Nephron (organoid): Measurements from ENCODE around the gene PWP2.
"Not testable (repeated sequence)": the region's sequence is repeated elsewhere in the genome, so short reads cannot be mapped to it uniquely, and the experiment has no call there.

Experiments
- H3K27ac Mint-ChIP-seq, 3 experiments: 2 replicates each; pipeline ENCODE4 v1.8.0; 2020; ENCODE audit warnings: mixed read lengths in 3 of 3, mild to moderate bottlenecking in 2 of 3, moderate library complexity in 1 of 3
- H3K27me3 Mint-ChIP-seq: 2 replicates; pipeline ENCODE4 v1.8.0; 2021; ENCODE audit warnings: low read depth, mild to moderate bottlenecking, moderate library complexity, mixed read lengths
- H3K36me3 Mint-ChIP-seq: 2 replicates; pipeline ENCODE4 v1.8.0; 2020; ENCODE audit warnings: low read depth, mixed read lengths
- H3K4me1 Mint-ChIP-seq: 2 replicates; pipeline ENCODE4 v1.8.0; 2020; ENCODE audit warnings: mixed read lengths
- H3K4me3 Mint-ChIP-seq, 3 experiments: 2 replicates each; pipeline ENCODE4 v1.8.0; 2020; ENCODE audit warnings: mild to moderate bottlenecking in 3 of 3, mixed read lengths in 3 of 3, moderate library complexity in 2 of 3
- H3K9me3 Mint-ChIP-seq: 2 replicates; pipeline ENCODE4 v1.8.0; 2020; ENCODE audit warnings: mixed read lengths
- TF ChIP-seq, protein P1 (sequence below), 3 experiments: fragments of 200-600 bp; sonication (generic); IDR thresholded peaks; one replicate each; pipeline ENCODE4 v1.5.0; 2021; ENCODE audit warnings: antibody characterized with exemption in 3 of 3; ENCODE audit not compliant: unreplicated experiment in 3 of 3

Gene PWP2

DNA sequence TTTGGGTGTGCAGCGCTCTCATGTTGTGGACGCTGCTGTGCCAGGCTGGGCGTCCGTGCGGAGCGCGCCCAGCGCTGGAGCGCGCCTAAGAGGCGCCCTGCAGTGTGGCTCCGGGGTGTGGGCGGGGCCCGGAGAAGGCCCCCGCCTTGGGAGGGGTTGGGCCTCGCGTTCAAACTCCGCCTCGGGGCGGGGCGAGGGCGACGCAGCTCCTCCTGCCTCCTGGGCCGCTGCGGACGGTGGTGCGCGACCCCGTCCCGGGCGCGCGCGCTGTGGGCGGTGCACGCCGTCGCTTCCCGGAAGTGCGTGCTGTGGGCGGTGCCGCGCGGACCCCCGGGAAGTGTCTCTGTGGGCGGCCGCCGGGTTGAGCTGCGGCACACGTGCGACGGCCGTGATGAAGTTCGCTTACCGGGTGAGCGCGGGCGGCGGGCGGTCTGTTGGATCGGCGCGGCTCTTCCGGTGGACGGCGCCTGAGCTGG is at the start of gene PWP2:
Gene PWP2, plus strand, starts transcription at position 374 of the 476 bp plus-strand sequence. Its CDS starts 18 bp downstream, at position 392.
- not testable (repeated sequence) for H3K27ac Mint-ChIP-seq, H3K9me3 Mint-ChIP-seq, H3K27me3 Mint-ChIP-seq, H3K4me1 Mint-ChIP-seq, H3K36me3 Mint-ChIP-seq
- peak within 1 kb of the TSS in 1 of 3 experiments; percentile 32 for H3K4me3 Mint-ChIP-seq

GRCh38 chr21:44057960-44058651 is 49.1 kb upstream of the PWP2 start:
- Mint-ChIP-seq H3K4me3 (no peak overlapping the region), H3K36me3 (peaks cover 38% of the 10 kb centered on the region), H3K27ac (peak overlapping the region in 2 of 3 experiments; percentile 30 to 40), H3K9me3 (no peaks in the 10 kb centered on the region), H3K4me1 (peaks cover 16% of the 10 kb centered on the region), H3K27me3 (no peaks in the 10 kb centered on the region)
- TF ChIP-seq, protein P1, sequence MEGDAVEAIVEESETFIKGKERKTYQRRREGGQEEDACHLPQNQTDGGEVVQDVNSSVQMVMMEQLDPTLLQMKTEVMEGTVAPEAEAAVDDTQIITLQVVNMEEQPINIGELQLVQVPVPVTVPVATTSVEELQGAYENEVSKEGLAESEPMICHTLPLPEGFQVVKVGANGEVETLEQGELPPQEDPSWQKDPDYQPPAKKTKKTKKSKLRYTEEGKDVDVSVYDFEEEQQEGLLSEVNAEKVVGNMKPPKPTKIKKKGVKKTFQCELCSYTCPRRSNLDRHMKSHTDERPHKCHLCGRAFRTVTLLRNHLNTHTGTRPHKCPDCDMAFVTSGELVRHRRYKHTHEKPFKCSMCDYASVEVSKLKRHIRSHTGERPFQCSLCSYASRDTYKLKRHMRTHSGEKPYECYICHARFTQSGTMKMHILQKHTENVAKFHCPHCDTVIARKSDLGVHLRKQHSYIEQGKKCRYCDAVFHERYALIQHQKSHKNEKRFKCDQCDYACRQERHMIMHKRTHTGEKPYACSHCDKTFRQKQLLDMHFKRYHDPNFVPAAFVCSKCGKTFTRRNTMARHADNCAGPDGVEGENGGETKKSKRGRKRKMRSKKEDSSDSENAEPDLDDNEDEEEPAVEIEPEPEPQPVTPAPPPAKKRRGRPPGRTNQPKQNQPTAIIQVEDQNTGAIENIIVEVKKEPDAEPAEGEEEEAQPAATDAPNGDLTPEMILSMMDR (IDR thresholded peaks at IDR 0.05; ENCODE audit: unreplicated experiment in 3 of 3): no peak

GRCh38 chr21:44058652-44058964 is 48.6 kb upstream of the PWP2 start:
- TF ChIP-seq, protein P1 (IDR thresholded peaks at IDR 0.05; ENCODE audit: unreplicated experiment in 3 of 3): no peak
- H3K27ac Mint-ChIP-seq: peak overlapping the region in 1 of 3 experiments; percentile 30
- H3K27me3 Mint-ChIP-seq: no peaks in the 10 kb centered on the region
- H3K36me3 Mint-ChIP-seq: peaks cover 40% of the 10 kb centered on the region
- H3K4me3 Mint-ChIP-seq: no peak overlapping the region
- H3K4me1 Mint-ChIP-seq: peaks cover 15% of the 10 kb centered on the region
- H3K9me3 Mint-ChIP-seq: no peaks in the 10 kb centered on the region

GRCh38 chr21:44058981-44059380 is 48.2 kb upstream of the PWP2 start:
- peak overlapping the region in 1 of 3 experiments; percentile 20 for H3K27ac Mint-ChIP-seq
- peaks cover 11% of the 10 kb centered on the region for H3K4me1 Mint-ChIP-seq
- peaks cover 40% of the 10 kb centered on the region for H3K36me3 Mint-ChIP-seq
- no peak overlapping the region for H3K4me3 Mint-ChIP-seq
- no peaks in the 10 kb centered on the region for H3K27me3 Mint-ChIP-seq
- TF ChIP-seq, protein P1 (IDR thresholded peaks at IDR 0.05; ENCODE audit: unreplicated experiment in 3 of 3): no peak
- no peaks in the 10 kb centered on the region for H3K9me3 Mint-ChIP-seq

DNA sequence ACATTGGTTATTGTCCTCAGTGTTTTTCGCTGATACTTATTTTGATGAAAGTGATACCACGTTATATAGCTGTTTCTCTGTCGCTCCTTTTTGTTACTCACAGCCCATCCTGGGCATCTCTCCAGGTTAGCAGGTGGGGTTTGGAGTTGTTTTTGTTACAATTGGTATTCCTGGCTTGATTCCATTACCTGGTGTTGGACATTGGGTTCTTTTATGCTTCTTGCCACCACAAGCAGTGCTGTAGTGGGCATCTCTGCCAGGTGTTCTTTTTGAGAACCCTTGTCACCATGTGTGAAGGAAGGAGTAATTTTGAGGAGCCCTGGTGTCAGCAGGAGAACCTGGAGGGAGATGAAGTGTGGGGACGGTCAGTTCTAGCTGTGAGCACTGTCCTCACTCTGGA is 47.5 kb upstream of the PWP2 start:
- Mint-ChIP-seq H3K4me3 (no peak overlapping the region), H3K36me3 (peaks cover 44% of the 10 kb centered on the region), H3K27me3 (no peaks in the 10 kb centered on the region), H3K4me1 (peaks cover 7% of the 10 kb centered on the region), H3K9me3 (no peaks in the 10 kb centered on the region), H3K27ac (peak overlapping the region in 1 of 3 experiments; percentile 14)
- TF ChIP-seq, protein P1 (IDR thresholded peaks at IDR 0.05; ENCODE audit: unreplicated experiment in 3 of 3): no peak

DNA sequence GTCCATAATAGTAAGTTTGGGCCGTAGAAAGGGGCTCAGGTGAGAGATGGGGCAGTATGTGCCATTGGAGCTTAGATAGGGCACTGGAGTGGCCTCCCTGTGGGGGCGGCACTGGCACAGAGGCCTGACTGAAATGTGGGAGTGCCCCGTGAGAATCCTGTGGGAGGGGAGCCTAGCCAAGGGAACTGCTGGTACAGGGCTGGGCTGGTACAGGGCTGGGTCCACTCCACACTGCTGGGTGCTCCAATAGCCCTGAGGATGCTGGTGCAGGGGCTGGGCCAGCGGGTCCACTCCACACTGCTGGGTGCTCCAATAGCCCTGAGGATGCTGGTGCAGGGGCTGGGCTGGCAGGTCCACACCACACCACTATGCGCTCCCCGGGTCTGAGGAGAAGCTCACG is 44.8 kb upstream of the PWP2 start:
- TF ChIP-seq, protein P1 (IDR thresholded peaks at IDR 0.05; ENCODE audit: unreplicated experiment in 3 of 3): no peak
- Mint-ChIP-seq H3K9me3 (no peaks in the 10 kb centered on the region), H3K27ac (peak overlapping the region in 1 of 3 experiments; percentile 74), H3K27me3 (peaks cover 4% of the 10 kb centered on the region), H3K4me3 (no peak overlapping the region), H3K4me1 (peaks cover 5% of the 10 kb centered on the region), H3K36me3 (peaks cover 39% of the 10 kb centered on the region)
